GM12878 (cell line): ENCODE measurements around the gene ORC1.

Source experiments
- ATF3 ChIP-seq: IDR thresholded peaks from 2 replicates; pipeline ENCODE4 v1.6.1; 2011; ENCODE audit warnings: low read depth, mild to moderate bottlenecking, low read length, moderate library complexity, borderline replicate concordance; ENCODE audit errors: extremely low read depth
- CBFB ChIP-seq: IDR thresholded peaks from 2 replicates; pipeline ENCODE4 v1.6.1; 2016; ENCODE audit warnings: antibody characterized with exemption, low read depth
- CTCF ChIP-seq, 3 experiments: IDR thresholded peaks in 2 of 3; conservative IDR thresholded peaks in 1 of 3; 2 replicates each; pipeline ENCODE4 v1.5.1; 2011; ENCODE audit warnings: low read depth in 3 of 3, low read length in 3 of 3, mild to moderate bottlenecking in 3 of 3, control low read depth in 2 of 3, moderate library complexity in 2 of 3, inconsistent platforms in 1 of 3, mixed read lengths in 1 of 3; ENCODE audit not compliant: control insufficient read depth in 2 of 3, insufficient read depth in 1 of 3; ENCODE audit errors: extremely low read depth in 1 of 3
- ELK1 ChIP-seq: IDR thresholded peaks from 2 replicates; pipeline ENCODE4 v1.6.1; 2012; ENCODE audit warnings: low read depth, low read length, improper control_type of control experiment
- ETV6 ChIP-seq, 2 experiments: fragments of 450-650 bp in 1 of 2; IDR thresholded peaks in 1 of 2; conservative IDR thresholded peaks in 1 of 2; 2 replicates each; pipeline ENCODE4 v1.6.1; 2014; ENCODE audit warnings: antibody characterized with exemption in 1 of 2, borderline replicate concordance in 1 of 2, low read depth in 1 of 2, mild to moderate bottlenecking in 1 of 2, moderate library complexity in 1 of 2
- MTA2 ChIP-seq: fragments of 450-650 bp; IDR thresholded peaks from 2 replicates; pipeline ENCODE4 v1.6.1; 2016; ENCODE audit warnings: low read depth, mild to moderate bottlenecking, moderate library complexity
- MXI1 ChIP-seq: fragments of 150-350 bp; IDR thresholded peaks from 2 replicates; pipeline ENCODE4 v1.6.1; 2011; ENCODE audit warnings: low read depth, mild to moderate bottlenecking, inconsistent platforms, low read length, improper control_type of control experiment
- NFIC ChIP-seq: IDR thresholded peaks from 2 replicates; pipeline ENCODE4 v1.6.1; 2012; ENCODE audit warnings: low read depth, mild to moderate bottlenecking, inconsistent platforms, low read length, moderate library complexity
- POLR2A ChIP-seq: IDR thresholded peaks from 2 replicates; pipeline ENCODE4 v1.6.1; 2011; ENCODE audit warnings: low read depth, mild to moderate bottlenecking, low read length
- SP1 ChIP-seq: IDR thresholded peaks from one replicate; pipeline ENCODE4 v1.6.1; 2011; ENCODE audit warnings: low read depth, low read length
- TAF1 ChIP-seq: IDR thresholded peaks from 2 replicates; pipeline ENCODE4 v1.6.1; 2011; ENCODE audit warnings: mild to moderate bottlenecking, low read depth, low read length, borderline replicate concordance
- TCF12 ChIP-seq: IDR thresholded peaks from 2 replicates; pipeline ENCODE4 v1.6.1; 2011; ENCODE audit warnings: low read depth, mild to moderate bottlenecking, low read length
- USF1 ChIP-seq: IDR thresholded peaks from 2 replicates; pipeline ENCODE4 v1.6.1; 2011; ENCODE audit warnings: borderline replicate concordance, low read depth, mild to moderate bottlenecking, moderate library complexity, mixed read lengths, low read length; ENCODE audit not compliant: insufficient read depth; ENCODE audit errors: extremely low read length

- no peak for TF ChIP-seq MTA2
- TF ChIP-seq TAF1, result no peak
- no peak for TF ChIP-seq MXI1
- no peak for TF ChIP-seq POLR2A
- no peak for TF ChIP-seq TCF12
- TF ChIP-seq ELK1, result no peak
- TF ChIP-seq NFIC, result no peak
- TF ChIP-seq ETV6 (conservative IDR thresholded peaks at IDR 0.05 in 1 of 2, IDR thresholded peaks at IDR 0.05 in 1 of 2; ENCODE audit: borderline replicate concordance in 1 of 2, low read depth in 1 of 2), result no peak
- no peak for TF ChIP-seq CTCF (IDR thresholded peaks at IDR 0.05 in 2 of 3, conservative IDR thresholded peaks at IDR 0.05 in 1 of 3; ENCODE audit: control insufficient read depth in 2 of 3, extremely low read depth in 1 of 3, insufficient read depth in 1 of 3, low read depth in 3 of 3, low read length in 3 of 3)
- no peak for TF ChIP-seq SP1
- TF ChIP-seq CBFB, result no peak
- TF ChIP-seq ATF3, result no peak
- TF ChIP-seq USF1, result no peak
These were observed 16.5 kb upstream of the ORC1 start for GRCh38 chr1:52420713-52421112.
